Measurements from ENCODE around the gene CERS2.
"Not testable (repeated sequence)": the region's sequence is repeated elsewhere in the genome, so short reads cannot be mapped to it uniquely, and the experiment has no call there.

The CERS2 gene

GRCh38 chr1:150968491-150968890 is 6.1 kb downstream of the CERS2 start:
- DNase-seq: no peak

GRCh38 chr1:150967936-150968335 is 6.7 kb downstream of the CERS2 start:
- no peak for DNase-seq

- no peak for DNase-seq
Measured at GRCh38 chr1:150966011-150966410, 8.6 kb downstream of the CERS2 start.

DNA sequence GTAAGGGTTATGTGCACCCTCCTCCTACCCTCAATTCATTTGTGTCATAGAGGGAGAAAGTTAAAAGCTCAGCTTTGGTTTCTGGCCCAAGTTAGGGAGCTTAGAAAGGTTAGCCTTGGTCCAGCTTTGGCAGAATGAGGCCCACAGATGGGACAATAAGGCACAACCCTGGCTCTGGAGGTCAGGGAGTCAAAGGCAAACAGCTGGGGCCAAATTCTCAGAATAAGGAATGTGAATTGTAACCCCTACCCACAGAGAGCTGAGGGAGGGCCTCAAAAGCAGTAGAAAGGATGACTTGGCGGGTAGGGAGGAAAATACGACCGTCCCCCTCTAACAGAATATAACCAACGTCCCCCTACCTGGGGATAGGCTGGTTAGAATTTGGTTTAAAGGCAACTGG is 9.0 kb downstream of the CERS2 start:
- no peak for DNase-seq

DNA sequence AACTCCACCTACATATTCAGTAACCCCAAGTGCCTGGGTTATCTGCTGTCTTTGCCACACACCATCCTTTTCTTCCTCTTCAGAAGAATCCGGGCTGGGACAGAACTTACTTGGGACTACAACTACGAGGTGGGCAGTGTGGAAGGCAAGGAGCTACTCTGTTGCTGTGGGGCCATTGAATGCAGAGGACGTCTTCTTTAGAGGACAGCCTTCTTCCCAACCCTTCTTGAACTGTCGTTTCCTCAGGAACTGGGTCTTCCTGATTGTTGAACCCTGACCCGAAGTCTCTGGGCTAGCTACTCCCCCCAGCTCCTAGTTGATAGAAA is 10.5 kb downstream of the CERS2 start:
- DNase-seq: no peak

DNA sequence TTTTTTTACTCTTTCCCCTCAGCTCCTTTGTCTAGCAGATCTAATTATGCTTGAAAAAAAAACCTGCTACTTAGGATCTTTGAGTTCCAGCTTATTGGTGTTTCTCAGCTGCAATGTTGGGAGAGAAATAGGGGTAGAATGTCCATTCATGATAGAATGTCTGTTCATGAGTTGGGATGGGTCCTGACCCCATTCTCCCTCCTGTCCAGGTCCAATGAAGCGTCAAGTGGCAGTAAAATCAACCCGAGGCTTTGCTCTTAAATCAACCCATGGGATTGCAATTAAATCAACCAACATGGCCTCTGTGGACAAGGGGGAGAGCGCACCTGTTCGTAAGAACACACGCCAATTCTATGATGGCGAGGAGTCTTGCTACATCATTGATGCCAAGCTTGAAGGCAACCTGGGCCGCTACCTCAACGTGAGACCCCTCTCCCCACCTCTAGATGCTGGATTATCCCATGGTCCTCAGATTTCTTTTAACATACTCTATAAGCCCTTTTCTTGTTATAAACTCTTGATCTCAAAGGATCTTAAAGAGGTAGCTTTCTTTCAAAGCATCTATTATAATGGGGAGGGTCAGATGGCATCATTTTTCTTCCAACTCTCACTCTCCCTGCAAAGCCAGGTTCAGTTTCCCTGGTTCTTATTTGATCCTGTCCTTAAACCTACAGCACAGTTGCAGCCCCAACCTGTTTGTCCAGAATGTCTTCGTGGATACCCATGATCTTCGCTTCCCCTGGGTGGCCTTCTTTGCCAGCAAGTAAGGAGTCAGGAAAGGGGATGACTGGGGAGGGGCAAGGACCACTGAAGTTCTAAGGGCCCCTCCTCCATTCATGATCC is 11.1 kb downstream of the CERS2 start:
- no peak for DNase-seq

DNA sequence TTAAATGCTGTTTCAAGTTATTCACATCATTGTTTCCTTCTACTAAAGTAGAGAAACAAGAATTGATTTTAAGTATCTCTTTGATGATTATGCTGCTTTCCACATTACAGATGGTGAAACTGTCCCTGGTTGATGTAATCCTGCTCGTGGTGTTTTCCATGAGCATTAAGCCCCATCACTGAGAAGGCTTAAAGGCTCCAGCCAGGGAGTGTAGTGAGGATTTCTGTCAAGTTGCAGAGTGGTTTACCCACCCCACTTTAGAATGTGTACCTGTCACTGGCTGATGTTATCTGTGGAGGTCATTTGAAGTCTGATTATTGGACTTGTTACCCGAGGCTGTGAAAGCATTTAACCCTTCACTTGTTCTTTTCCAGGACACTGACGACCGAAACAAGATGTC is 12.9 kb downstream of the CERS2 start:
- DNase-seq: no peak

GRCh38 chr1:150960646-150961045 is 14.0 kb downstream of the CERS2 start:
- no peak for DNase-seq

GRCh38 chr1:150957666-150958065 is 17.0 kb downstream of the CERS2 start:
- DNase-seq: no peak

DNA sequence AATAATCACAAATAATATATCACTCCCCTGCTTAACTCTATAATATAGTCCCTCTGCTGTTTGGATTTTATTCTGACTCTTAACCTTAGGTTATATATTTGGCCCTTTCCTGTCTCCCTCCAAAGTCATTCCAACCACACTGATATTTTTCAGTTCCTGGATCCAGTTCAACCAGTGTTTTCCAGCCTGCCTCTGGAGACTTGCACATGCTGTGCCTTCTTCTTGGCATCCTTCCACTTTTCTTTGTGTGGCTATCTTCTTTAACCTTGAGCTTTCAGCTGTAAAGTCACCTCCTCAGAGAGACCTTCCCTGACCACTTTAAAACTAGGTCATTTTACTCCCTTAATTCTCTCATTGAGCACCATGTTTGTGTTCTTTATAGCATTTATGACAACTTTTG is 19.4 kb downstream of the CERS2 start:
- DNase-seq: no peak

GRCh38 chr1:150954708-150955107 is 19.9 kb downstream of the CERS2 start:
- no peak for DNase-seq

DNA sequence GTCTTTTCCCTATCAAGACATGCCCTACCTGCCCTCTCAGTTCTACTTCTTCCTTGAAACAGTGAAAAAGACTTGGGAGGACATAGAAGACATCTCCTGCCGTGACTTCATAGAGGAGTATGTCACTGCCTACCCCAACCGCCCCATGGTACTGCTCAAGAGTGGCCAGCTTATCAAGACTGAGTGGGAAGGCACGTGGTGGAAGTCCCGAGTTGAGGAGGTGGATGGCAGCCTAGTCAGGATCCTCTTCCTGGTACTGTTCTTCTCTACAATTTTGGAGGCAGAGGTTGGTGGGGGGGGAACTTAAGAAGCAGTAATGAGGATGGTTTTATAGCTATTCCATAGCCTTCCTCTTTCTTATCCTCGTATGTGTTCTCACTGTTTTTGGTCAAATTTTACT is 29.8 kb downstream of the CERS2 start:
- DNase-seq: no peak

- no peak for DNase-seq
Measured at GRCh38 chr1:150931773-150932172, 42.9 kb downstream of the CERS2 start.

DNA sequence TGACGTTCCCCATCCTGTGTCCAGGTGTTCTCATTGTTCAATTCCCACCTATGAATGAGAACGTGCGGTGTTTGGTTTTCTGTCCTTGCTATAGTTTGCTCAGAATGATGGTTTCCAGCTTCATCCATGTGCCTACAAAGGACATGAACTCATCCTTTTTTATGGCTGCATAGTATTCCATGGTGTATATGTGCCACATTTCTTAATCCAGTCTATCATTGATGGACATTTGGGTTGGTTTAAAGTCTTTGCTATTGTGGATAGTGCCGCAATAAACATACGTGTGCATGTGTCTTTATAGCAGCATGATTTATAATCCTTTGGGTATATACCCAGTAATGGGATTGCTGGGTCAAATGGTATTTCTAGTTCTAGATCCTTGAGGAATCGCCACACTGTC is 45.9 kb downstream of the CERS2 start:
- DNase-seq: not testable (repeated sequence)

- DNase-seq: no peak
Measured at GRCh38 chr1:150928286-150928685, 46.3 kb downstream of the CERS2 start.

DNA sequence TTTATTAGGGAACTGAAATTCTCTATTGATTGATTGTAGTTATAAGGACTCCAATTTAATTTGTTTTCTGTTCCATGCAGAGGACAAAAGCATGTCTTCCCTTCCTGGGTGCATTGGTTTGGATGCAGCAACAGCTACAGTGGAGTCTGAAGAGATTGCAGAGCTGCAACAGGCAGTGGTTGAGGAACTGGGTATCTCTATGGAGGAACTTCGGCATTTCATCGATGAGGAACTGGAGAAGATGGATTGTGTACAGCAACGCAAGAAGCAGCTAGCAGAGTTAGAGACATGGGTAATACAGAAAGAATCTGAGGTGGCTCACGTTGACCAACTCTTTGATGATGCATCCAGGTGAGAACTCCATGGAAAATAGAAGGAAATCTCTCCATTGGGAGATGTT is 47.0 kb downstream of the CERS2 start:
- DNase-seq: no peak

DNA sequence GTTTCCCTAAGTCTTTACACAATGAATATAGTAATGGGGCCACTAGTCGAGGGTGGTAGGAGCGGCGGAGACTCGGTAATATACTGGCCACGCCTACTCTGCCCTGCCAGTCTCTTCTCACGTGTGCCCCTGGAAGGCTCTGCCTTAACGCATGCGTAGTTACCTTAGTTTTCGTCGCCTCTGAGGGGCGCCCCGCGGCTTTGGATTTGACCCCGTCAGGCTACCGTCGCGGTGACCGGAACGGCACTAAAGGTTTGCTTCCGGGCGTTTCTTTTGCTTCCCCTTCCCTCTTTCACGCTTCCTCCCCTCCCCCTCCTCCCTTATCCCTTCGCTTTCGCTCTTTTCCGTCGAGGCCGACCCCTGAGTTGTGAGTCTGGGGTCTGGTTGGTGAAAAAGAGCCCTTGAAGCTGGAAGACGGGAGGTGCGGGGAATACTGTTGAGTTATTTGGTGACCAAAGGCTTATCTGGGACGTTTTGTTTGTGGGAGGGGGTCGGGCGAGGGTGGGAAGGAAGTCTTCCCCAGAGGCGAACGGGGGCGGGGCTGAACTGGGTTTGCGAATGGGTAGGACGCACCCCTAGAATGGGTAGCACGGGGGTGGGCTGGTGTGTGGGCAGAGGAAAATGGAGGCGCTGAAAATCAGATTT is 48.4 kb downstream of the CERS2 start, which contains the start of gene SETDB1:
SETDB1 (plus strand) TSS at position 267 of the 645 bp plus-strand sequence. CDS start 1,352 bp downstream, outside the sequence.
- peak; percentile 99 for DNase-seq

- no peak for DNase-seq
Measured at GRCh38 chr1:150925080-150925479, 49.6 kb downstream of the CERS2 start.

- peak; percentile 75 for DNase-seq
Measured at GRCh38 chr1:150922519-150922975, 52.1 kb downstream of the CERS2 start.

DNA sequence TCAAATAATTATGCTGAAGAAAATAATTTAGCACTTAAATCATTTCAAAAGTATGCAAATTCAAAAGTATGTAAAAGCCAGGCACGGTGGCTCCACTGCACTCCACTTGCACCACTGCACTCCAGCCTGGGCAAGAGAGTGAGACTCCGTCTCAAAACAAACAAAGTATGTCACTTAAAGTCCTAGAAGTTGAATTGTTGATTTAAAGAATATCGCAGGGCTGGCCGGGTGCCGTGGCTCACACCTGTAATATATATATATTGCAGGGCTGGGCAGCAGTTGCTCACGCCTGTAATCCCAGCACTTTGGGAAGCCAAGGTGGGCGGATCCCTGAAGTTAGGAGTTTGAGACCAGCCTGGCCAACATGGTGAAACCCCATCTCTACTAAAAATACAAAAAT is 57.2 kb downstream of the CERS2 start:
- no peak for DNase-seq
